Measurements from ENCODE around the gene CCL24. TPM values are rescaled to one million over a fixed set of nuclear protein-coding genes. Genes with fewer than 3 reads are reported as not detected.
"Not testable (repeated sequence)": the region's sequence is repeated elsewhere in the genome, so short reads cannot be mapped to it uniquely, and the experiment has no call there.

The CCL24 gene
- total RNA-seq, 6 donors from 2014 or later, result 1.4 to 7.6 (median 2.7) TPM; not detected in 2

GRCh38 chr7:75835688-75836285 is 22.2 kb upstream of the CCL24 start:
- H3K4me1 ChIP-seq, result no peaks in the 10 kb centered on the region
- no peaks in the 10 kb centered on the region for H3K9me3 ChIP-seq
- TF ChIP-seq EP300 (IDR thresholded peaks at IDR 0.05) (no peak), POLR2AphosphoS5 (IDR thresholded peaks at IDR 0.05) (no peak), CTCF (IDR thresholded peaks at IDR 0.05) (no peak), POLR2A (IDR thresholded peaks at IDR 0.05) (no peak)
- WGBS, 2 donors, result 92 to 93% methylated on average over 29 of the region's 29 CpGs
- no peak overlapping the region for H3K27ac ChIP-seq
- no peaks in the 10 kb centered on the region for H3K27me3 ChIP-seq
- ATAC-seq (ENCODE audit: low FRiP score in 2 of 2) (no peak), DNase-seq (peak in 1 of 2 donors; percentile 35)
- H3K4me3 ChIP-seq, result no peak overlapping the region
- no peaks in the 10 kb centered on the region for H3K36me3 ChIP-seq

- not testable (repeated sequence) for DNase-seq; H3K9me3 ChIP-seq; H3K27ac ChIP-seq; H3K27me3 ChIP-seq; H3K4me3 ChIP-seq; ATAC-seq (ENCODE audit: low FRiP score in 2 of 2); H3K4me1 ChIP-seq; H3K36me3 ChIP-seq
- 88 to 89% methylated on average over 6 of the region's 6 CpGs for WGBS, 2 donors
Measured at GRCh38 chr7:75833662-75834061, 20.1 kb upstream of the CCL24 start.

- H3K4me1 ChIP-seq, result no peaks in the 10 kb centered on the region
- DNase-seq, result no peak
- TF ChIP-seq POLR2A (IDR thresholded peaks at IDR 0.05), result no peak
- TF ChIP-seq POLR2AphosphoS5 (IDR thresholded peaks at IDR 0.05), result no peak
- TF ChIP-seq CTCF (IDR thresholded peaks at IDR 0.05), result no peak
- TF ChIP-seq EP300 (IDR thresholded peaks at IDR 0.05), result no peak
- H3K27ac ChIP-seq, result no peak overlapping the region
- H3K4me3 ChIP-seq, result no peak overlapping the region
- no peaks in the 10 kb centered on the region for H3K36me3 ChIP-seq
- 89 to 93% methylated on average over 6 of the region's 6 CpGs for WGBS, 2 donors
- no peaks in the 10 kb centered on the region for H3K9me3 ChIP-seq
- no peak for ATAC-seq (ENCODE audit: low FRiP score in 2 of 2)
- H3K27me3 ChIP-seq, result no peaks in the 10 kb centered on the region
Measured at GRCh38 chr7:75830978-75831377, 17.4 kb upstream of the CCL24 start.

GRCh38 chr7:75829656-75830055 is 16.1 kb upstream of the CCL24 start:
- H3K27ac ChIP-seq; H3K4me1 ChIP-seq; H3K27me3 ChIP-seq; ATAC-seq (ENCODE audit: low FRiP score in 2 of 2); H3K4me3 ChIP-seq; H3K9me3 ChIP-seq; DNase-seq; H3K36me3 ChIP-seq: not testable (repeated sequence)
- 75 to 81% methylated on average over 4 to 6 of the region's 6 CpGs for WGBS, 2 donors

- no peaks in the 10 kb centered on the region for H3K36me3 ChIP-seq
- H3K27me3 ChIP-seq, result no peaks in the 10 kb centered on the region
- no peaks in the 10 kb centered on the region for H3K9me3 ChIP-seq
- WGBS, 2 donors, result 47 to 59% methylated on average over 6 to 9 of the region's 9 CpGs
- ATAC-seq (ENCODE audit: low FRiP score in 2 of 2) (no peak), DNase-seq (no peak)
- H3K4me3 ChIP-seq, result no peak overlapping the region
- no peaks in the 10 kb centered on the region for H3K4me1 ChIP-seq
- TF ChIP-seq EP300 (IDR thresholded peaks at IDR 0.05), result no peak
- no peak for TF ChIP-seq CTCF (IDR thresholded peaks at IDR 0.05)
- TF ChIP-seq POLR2AphosphoS5 (IDR thresholded peaks at IDR 0.05), result no peak
- TF ChIP-seq POLR2A (IDR thresholded peaks at IDR 0.05), result no peak
- no peak overlapping the region for H3K27ac ChIP-seq
Measured at GRCh38 chr7:75823198-75823910, 9.7 kb upstream of the CCL24 start.

- no peak overlapping the region for H3K27ac ChIP-seq
- TF ChIP-seq POLR2A (IDR thresholded peaks at IDR 0.05), result no peak
- no peak for TF ChIP-seq CTCF (IDR thresholded peaks at IDR 0.05)
- TF ChIP-seq EP300 (IDR thresholded peaks at IDR 0.05), result no peak
- TF ChIP-seq POLR2AphosphoS5 (IDR thresholded peaks at IDR 0.05), result no peak
- H3K27me3 ChIP-seq, result no peaks in the 10 kb centered on the region
- no peak for ATAC-seq (ENCODE audit: low FRiP score in 2 of 2)
- no peak for DNase-seq
- H3K4me1 ChIP-seq, result no peaks in the 10 kb centered on the region
- no peak overlapping the region for H3K4me3 ChIP-seq
- WGBS, 2 donors, result 88 to 94% methylated on average over 1 of the region's 1 CpG
- H3K9me3 ChIP-seq, result no peaks in the 10 kb centered on the region
- H3K36me3 ChIP-seq, result no peaks in the 10 kb centered on the region
Measured at GRCh38 chr7:75820688-75821087, 7.1 kb upstream of the CCL24 start.
